Stimulated activated CD4-positive, alpha-beta T cell treated with anti-CD3 and anti-CD28 coated beads, Interleukin-12 subunit alpha, Interleukin-12 subunit beta, amount 100 ng/mL, for 24 hours (primary cell): ENCODE results near the gene NEMP2.
"Not testable (repeated sequence)": the region's sequence is repeated elsewhere in the genome, so short reads cannot be mapped to it uniquely, and the experiment has no call there.

Experiments
- DNase-seq, 2 experiments: peaks; one replicate each; pipeline ENCODE4 v3.0.0-alpha.2; 2020; ENCODE audit warnings: low read depth in 2 of 2

Gene NEMP2

DNA sequence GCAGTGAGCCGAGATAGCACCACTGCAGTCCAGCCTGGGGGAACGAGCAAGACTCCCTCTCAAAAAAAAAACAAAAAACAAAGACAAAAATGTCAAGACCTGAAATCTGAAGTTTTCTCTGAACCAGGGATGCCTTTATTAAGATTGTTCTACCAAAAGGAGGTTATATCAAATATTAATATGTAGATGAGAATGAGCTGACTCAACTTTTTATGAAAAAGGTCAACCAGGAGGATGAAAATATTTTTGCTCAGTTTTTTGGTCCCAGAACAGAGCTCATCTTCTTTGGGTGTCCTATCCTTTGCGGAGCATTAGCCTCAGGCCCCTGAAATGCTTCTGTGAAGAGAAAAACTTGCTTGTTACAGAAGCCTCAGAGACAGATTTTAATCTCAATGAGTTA is 44.0 kb downstream of the NEMP2 start:
- DNase-seq = no peak

GRCh38 chr2:190489475-190489874 is 45.0 kb downstream of the NEMP2 start:
- DNase-seq = no peak

DNA sequence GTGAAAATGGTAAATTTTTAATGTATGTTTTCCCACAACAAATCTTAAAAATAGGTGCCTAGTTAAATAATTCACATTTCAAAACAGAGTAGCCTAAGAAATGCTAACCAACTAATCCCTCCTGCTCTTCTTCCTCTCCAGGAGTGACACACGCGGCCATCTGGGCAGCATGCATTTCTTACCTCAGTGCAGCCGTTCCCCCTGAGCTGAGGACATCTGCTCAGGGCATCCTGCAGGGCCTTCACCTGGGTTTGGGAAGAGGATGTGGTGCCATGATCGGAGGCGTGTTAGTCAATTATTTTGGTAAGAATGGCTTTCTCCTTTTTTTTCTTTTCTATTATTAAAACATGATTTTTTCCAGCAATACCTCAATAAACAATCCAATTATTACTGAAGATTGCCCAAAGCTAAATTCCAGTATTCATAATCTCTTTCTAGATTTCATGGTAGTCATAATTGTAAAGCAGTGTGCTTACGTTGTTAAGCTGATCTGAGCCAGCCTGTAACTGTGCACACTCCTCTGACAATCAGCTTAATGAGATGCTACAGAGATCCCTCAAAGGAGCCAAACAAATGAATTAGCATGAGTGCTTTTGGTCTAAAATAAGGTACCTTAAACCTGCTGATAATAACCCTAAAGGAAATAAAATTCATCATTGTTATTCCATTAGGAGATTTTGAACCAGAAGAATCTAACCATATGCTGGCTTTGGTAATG is 45.8 kb downstream of the NEMP2 start:
- DNase-seq = no peak

GRCh38 chr2:190486037-190486623 is 48.4 kb downstream of the NEMP2 start:
- no peak for DNase-seq

- no peak for DNase-seq
Observed at GRCh38 chr2:190482451-190482850, 52.1 kb downstream of the NEMP2 start.

DNA sequence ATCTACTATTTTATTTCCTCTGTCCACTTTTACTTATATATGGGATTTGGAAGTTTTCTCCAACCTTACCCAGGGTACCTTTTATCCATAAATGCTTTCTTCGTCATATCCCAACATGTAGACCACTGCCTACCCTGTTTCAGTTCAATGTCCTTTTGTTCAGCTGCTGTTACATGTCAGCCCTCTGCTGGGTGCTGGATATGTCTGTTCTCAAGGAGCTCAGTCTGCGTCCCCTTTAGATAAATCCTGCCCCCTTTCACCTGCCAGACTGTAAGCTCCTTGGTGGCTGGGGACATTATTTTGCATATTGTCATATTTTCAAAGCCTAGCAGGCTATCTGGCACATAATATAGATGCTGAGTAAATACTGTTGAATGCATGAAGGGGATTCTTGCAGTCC is 53.2 kb downstream of the NEMP2 start:
- no peak for DNase-seq

DNA sequence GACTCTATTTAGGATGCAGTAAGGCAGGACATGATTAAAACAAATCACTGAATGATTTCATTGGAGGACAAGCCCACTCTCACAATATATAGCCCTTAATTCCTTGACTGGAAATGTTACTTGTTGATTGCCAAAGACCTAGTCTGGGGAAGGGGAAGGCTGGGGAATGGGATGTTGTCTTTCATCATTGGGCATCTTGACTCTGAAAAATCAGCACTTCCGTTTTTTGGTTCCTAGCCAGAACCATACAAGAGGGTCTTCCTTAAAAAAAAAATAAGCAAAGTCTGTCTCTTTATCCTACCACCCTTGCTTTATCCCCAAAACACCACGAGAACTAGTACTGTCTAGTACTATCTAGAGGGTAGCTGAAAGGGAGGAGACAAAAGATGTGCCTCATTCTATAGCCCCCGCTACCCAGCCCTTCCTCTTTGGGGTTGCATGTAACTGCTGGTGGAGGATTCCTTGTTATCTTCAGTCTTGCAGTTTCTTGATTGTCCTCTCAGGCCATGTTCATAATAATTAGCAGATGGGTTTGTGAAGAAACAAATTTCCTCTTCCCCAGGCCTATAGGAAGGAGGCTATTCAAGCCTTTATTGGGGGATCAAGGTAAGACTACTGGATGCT is 55.8 kb downstream of the NEMP2 start:
- DNase-seq = no peak

DNA sequence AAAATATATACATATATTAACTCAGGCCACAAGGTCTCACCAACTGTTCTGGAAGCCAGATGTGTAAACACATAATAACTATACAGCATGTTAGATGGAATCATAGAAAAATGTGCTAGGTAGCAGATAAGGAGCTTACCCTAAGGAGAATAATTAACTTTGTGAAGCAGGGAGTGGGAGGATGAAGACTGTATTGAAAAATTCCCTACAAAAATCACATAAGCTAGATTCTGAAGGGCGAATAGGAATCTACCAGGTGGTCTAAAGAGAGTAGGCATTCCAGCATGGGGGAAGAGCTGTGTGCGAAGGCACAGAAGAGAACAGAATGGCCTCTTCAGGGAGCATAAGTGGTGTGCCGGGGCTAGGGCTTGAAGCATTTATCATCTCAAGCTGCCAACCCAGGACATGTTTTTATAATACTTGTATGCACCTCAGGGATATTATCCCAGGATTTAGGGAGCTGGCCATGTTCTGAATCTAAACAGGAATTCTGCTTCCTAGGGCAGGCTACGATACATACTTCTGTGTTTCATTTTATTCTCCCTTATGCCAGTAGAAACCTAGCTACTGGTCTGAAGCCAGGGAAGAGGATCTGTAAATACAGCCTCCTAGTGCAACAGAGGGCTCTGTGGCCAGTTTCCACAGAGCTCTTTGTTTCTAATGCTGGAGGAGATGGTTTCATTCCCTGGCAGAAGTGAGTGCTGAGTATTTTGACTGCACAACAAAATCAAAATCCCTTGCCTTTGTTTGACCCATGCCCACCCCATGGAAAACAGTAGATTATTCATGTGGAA is 56.7 kb downstream of the NEMP2 start:
- DNase-seq = no peak

DNA sequence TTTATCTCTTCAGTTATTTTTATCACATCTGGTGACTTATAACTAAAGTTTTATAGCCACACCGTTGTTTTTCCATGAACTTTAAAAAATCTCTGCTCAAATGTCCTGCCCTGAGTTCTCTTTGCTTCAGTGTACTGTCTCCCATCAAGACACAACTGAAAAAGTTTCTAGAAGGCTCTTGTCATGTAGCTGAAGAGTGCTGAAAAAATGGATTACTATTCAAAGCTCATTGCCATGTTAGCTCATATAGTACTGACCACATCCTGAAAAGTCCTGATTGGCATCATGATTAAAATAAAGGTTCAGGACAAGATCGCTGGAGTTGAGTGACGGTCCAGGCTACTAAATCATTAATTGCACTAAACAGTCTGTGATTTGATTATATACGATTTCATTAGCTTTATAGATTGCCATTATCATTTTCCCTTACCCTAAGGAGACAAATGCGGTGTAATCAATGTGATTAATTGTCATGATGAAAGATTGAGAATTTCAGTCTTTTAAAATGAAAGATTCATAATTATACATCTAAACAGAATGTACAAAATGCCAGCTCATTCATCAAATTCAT is 64.2 kb downstream of the NEMP2 start:
- DNase-seq = no peak

DNA sequence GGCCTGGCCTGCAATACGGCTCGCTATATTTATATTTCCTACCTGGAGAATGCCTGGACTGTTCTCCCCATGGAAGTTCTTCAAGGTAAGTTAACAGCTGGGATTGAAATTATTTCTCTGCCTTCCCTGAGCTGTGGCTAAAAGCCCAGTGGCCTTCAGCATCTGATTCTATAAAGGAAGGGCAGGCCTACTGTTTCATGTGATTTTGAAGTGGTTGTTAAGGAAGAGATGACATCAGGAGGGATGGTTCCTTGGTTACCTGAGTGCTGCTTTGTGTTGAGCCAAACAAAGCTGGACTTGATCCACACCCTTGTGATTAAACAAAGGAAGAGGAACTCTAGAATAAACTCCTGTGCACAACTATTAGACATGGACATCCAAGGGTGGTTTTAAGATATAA is 64.8 kb downstream of the NEMP2 start:
- DNase-seq = no peak

DNA sequence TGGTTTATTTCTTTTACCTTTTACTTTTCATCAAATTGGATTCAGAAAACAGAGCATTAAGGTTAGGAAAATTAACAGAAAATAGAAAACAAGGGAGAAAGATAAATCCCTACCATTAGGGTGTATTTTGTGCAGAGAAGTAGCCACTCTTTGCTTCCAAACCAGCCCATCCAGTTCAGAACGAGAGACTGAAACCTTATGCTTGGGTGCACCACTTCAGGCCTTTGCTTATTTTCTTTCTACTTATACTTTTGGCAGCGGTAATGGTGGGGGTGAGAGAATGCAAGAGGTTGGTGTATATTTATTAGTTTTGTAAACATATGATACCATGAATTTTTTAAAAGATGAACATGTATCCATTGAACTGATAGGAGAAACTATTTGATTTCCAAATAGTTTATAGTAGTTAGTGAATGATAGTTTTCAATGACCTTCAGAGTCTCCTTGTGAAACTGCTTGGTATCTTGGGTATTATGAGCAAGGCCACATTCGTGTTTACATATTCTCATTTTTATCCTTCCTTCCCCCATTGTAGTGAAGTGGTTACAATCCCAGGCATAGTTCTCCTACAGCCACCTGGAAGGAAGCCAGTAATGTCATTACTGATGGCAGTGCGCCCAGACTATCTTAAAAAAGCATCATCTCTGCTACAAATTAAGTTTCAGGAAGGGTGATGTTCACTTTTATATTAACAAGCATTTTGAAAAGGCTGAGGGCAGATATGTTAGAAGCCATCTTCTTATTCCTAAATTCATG is 65.5 kb downstream of the NEMP2 start:
- no peak for DNase-seq

DNA sequence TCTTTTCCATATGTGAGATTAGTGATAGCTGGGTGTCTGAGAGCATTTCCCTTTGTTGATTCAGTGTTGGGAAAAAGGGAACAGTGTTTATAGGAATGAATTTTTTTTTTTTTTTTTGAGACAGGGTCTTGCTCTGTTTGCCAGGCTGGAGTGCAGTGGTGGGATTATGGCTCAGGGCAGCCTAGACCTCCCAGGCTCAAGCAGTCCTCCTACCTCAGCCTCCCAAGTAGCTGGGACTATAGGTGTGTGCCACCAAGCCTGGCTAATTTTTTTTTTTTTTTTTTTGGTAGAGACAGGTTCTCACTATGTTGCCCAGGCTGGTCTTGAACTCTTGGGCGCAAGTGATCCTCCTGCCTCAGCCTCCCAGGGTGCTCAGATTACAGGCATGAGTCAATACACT is 66.2 kb downstream of the NEMP2 start:
- not testable (repeated sequence) for DNase-seq

GRCh38 chr2:190467575-190468083 is 66.9 kb downstream of the NEMP2 start:
- no peak for DNase-seq

GRCh38 chr2:190466819-190467446 is 67.6 kb downstream of the NEMP2 start:
- no peak for DNase-seq

- DNase-seq = no peak
Observed at GRCh38 chr2:190465060-190465459, 69.5 kb downstream of the NEMP2 start.

DNA sequence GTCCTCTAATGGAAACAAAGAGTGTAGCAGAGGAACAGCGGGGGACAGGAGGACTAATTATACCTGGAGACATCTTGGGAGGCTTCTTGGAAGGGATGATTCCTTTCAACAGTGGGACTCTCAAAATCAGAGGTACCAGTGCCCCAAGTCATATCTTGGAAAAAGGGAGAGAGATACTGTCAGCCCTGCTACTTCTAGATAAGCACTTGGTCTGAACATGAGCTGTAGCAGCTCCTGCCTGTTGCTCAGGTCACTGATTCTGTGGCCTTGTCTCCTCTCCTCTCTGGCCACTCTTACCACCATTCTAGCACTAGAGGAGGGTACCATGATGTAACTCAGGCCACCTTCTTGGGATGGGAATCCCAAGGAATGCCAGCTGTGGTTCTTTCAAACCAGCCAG is 71.9 kb downstream of the NEMP2 start:
- no peak for DNase-seq

DNA sequence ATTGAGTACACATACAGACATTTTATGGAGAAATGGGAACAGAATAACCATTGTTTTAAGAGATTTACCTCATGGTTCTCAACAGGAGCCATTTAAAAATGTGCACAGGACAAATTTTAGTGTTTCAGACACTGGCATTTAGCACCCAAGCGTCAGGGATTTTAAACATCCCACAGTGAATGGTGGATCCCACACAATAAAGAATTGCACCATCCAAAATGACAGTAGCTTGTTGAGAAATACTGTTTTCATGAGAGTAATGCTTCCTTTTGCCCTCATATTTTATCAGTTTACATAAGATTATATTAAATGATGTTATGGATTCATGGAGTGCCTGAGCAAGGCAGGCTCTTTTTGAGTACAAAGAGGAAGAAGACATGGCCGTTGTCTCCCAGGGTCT is 72.3 kb downstream of the NEMP2 start:
- DNase-seq = no peak

- no peak for DNase-seq
Observed at GRCh38 chr2:190460487-190460886, 74.0 kb downstream of the NEMP2 start.

- DNase-seq = no peak
Observed at GRCh38 chr2:190459881-190460280, 74.6 kb downstream of the NEMP2 start.

- DNase-seq = no peak
Observed at GRCh38 chr2:190458352-190459107, 76.0 kb downstream of the NEMP2 start.
